NCI-H187 treated with DMSO at 0.1 percent for 48 hours (cell line): ENCODE data around the gene OR2J1.
"Not testable (repeated sequence)": the region's sequence is repeated elsewhere in the genome, so short reads cannot be mapped to it uniquely, and the experiment has no call there.

ENCODE experiments used
- DNase-seq: peaks from one replicate; lab custom pipeline; 2025; lab: John Stamatoyannopoulos, UW

Gene OR2J1

GRCh38 chr6:29099190-29099589, at the start of gene OR2J1:
TSS of gene OR2J1 (plus strand) at chr6:29099490. CDS start at chr6:29100943, 1,453 bp downstream.
- DNase-seq: no peak

- DNase-seq: no peak
Observed at GRCh38 chr6:29051680-29052079, 47.6 kb upstream of the OR2J1 start.

GRCh38 chr6:29071831-29072723, 27.2 kb upstream of the OR2J1 start:
- DNase-seq: no peak

- DNase-seq: no peak
Observed at GRCh38 chr6:29079203-29079602, 20.1 kb upstream of the OR2J1 start.

- DNase-seq: no peak
Observed at GRCh38 chr6:29081312-29081711, 18.0 kb upstream of the OR2J1 start.

GRCh38 chr6:29082457-29082856, 16.8 kb upstream of the OR2J1 start:
- DNase-seq: no peak

- DNase-seq: no peak
Observed at GRCh38 chr6:29087213-29087612, 12.1 kb upstream of the OR2J1 start, which contains the start of gene OR2B3. TSS of gene OR2B3 (minus strand) at chr6:29087313. CDS start at chr6:29087248, 65 bp downstream.

GRCh38 chr6:29092957-29093356, 6.3 kb upstream of the OR2J1 start:
- no peak for DNase-seq

- DNase-seq: no peak
Observed at GRCh38 chr6:29097803-29098202, 1.5 kb upstream of the OR2J1 start.

GRCh38 chr6:29107758-29108157, 8.5 kb downstream of the OR2J1 start, which contains the start of gene OR2J3:
TSS of gene OR2J3 (plus strand) at chr6:29108058. CDS start at chr6:29111891, 3,833 bp downstream.
- DNase-seq: no peak

GRCh38 chr6:29112135-29112534, 12.8 kb downstream of the OR2J1 start:
- no peak for DNase-seq

GRCh38 chr6:29114964-29115363, 15.7 kb downstream of the OR2J1 start:
- DNase-seq: not testable (repeated sequence)

- DNase-seq: no peak
Observed at GRCh38 chr6:29129326-29130012, 30.2 kb downstream of the OR2J1 start.

- no peak for DNase-seq
Observed at GRCh38 chr6:29130644-29131043, 31.4 kb downstream of the OR2J1 start.

GRCh38 chr6:29131691-29132090, 32.4 kb downstream of the OR2J1 start:
- DNase-seq: no peak

- DNase-seq: no peak
Observed at GRCh38 chr6:29137724-29138123, 38.4 kb downstream of the OR2J1 start.

GRCh38 chr6:29141606-29142005, 42.3 kb downstream of the OR2J1 start:
- DNase-seq: no peak

GRCh38 chr6:29142309-29142708, 43.0 kb downstream of the OR2J1 start:
- DNase-seq: no peak

- no peak for DNase-seq
Observed at GRCh38 chr6:29146179-29146578, 46.9 kb downstream of the OR2J1 start.

GRCh38 chr6:29147074-29147473, 47.8 kb downstream of the OR2J1 start:
- DNase-seq: no peak

- DNase-seq: not testable (repeated sequence)
Observed at GRCh38 chr6:29149444-29149843, 50.2 kb downstream of the OR2J1 start.
